ENCODE data around the gene KCNQ1.

KCNQ1 gene

GRCh38 chr11:2819316-2819715 lies 374.5 kb downstream of the KCNQ1 start:
- Histone ChIP-seq H3K27ac (ENCODE audit: low read depth, low read length) (no peak overlapping the region), H3K9ac (ENCODE audit: low read length) (no peak overlapping the region), H3K36me3 (ENCODE audit: control insufficient read depth, insufficient read depth, low read length) (no peaks in the 10 kb centered on the region), H3K9me3 (ENCODE audit: control insufficient read depth, insufficient read depth, low read depth, low read length) (peaks cover 59% of the 10 kb centered on the region), H3K27me3 (ENCODE audit: control insufficient read depth, insufficient read depth, low read length) (peaks cover 32% of the 10 kb centered on the region), H3K4me3 (ENCODE audit: low read depth, low read length) (no peak overlapping the region), H3K4me1 (ENCODE audit: control insufficient read depth, insufficient read depth, low read length) (no peaks in the 10 kb centered on the region)

- Histone ChIP-seq H3K36me3 (ENCODE audit: control insufficient read depth, insufficient read depth, low read length) (no peaks in the 10 kb centered on the region), H3K4me3 (ENCODE audit: low read depth, low read length) (no peak overlapping the region), H3K4me1 (ENCODE audit: control insufficient read depth, insufficient read depth, low read length) (peaks cover 6% of the 10 kb centered on the region), H3K9me3 (ENCODE audit: control insufficient read depth, insufficient read depth, low read depth, low read length) (peaks cover 57% of the 10 kb centered on the region), H3K9ac (ENCODE audit: low read length) (no peak overlapping the region), H3K27me3 (ENCODE audit: control insufficient read depth, insufficient read depth, low read length) (peaks cover 27% of the 10 kb centered on the region), H3K27ac (ENCODE audit: low read depth, low read length) (no peak overlapping the region)
Observed at GRCh38 chr11:2820976-2821375, 376.2 kb downstream of the KCNQ1 start.

- Histone ChIP-seq H3K36me3 (ENCODE audit: control insufficient read depth, insufficient read depth, low read length) (no peaks in the 10 kb centered on the region), H3K27me3 (ENCODE audit: control insufficient read depth, insufficient read depth, low read length) (peaks cover 27% of the 10 kb centered on the region), H3K4me3 (ENCODE audit: low read depth, low read length) (no peak overlapping the region), H3K9me3 (ENCODE audit: control insufficient read depth, insufficient read depth, low read depth, low read length) (peaks cover 51% of the 10 kb centered on the region), H3K27ac (ENCODE audit: low read depth, low read length) (no peak overlapping the region), H3K9ac (ENCODE audit: low read length) (no peak overlapping the region), H3K4me1 (ENCODE audit: control insufficient read depth, insufficient read depth, low read length) (peaks cover 14% of the 10 kb centered on the region)
Observed at GRCh38 chr11:2821891-2822290, 377.1 kb downstream of the KCNQ1 start.

GRCh38 chr11:2824851-2825250 lies 380.0 kb downstream of the KCNQ1 start:
- H3K4me3 ChIP-seq (ENCODE audit: low read depth, low read length) = no peak overlapping the region
- H3K4me1 ChIP-seq (ENCODE audit: control insufficient read depth, insufficient read depth, low read length) = peaks cover 16% of the 10 kb centered on the region
- peaks cover 36% of the 10 kb centered on the region for H3K27me3 ChIP-seq (ENCODE audit: control insufficient read depth, insufficient read depth, low read length)
- H3K9ac ChIP-seq (ENCODE audit: low read length) = no peak overlapping the region
- H3K27ac ChIP-seq (ENCODE audit: low read depth, low read length) = no peak overlapping the region
- peaks cover 56% of the 10 kb centered on the region for H3K9me3 ChIP-seq (ENCODE audit: control insufficient read depth, insufficient read depth, low read depth, low read length)
- H3K36me3 ChIP-seq (ENCODE audit: control insufficient read depth, insufficient read depth, low read length) = no peaks in the 10 kb centered on the region

GRCh38 chr11:2825261-2825888 lies 380.6 kb downstream of the KCNQ1 start:
- no peak overlapping the region for H3K27ac ChIP-seq (ENCODE audit: low read depth, low read length)

GRCh38 chr11:2825889-2826678 lies 381.3 kb downstream of the KCNQ1 start:
- Histone ChIP-seq H3K36me3 (ENCODE audit: control insufficient read depth, insufficient read depth, low read length) (no peaks in the 10 kb centered on the region), H3K27me3 (ENCODE audit: control insufficient read depth, insufficient read depth, low read length) (peaks cover 36% of the 10 kb centered on the region), H3K9ac (ENCODE audit: low read length) (no peak overlapping the region), H3K4me1 (ENCODE audit: control insufficient read depth, insufficient read depth, low read length) (peaks cover 16% of the 10 kb centered on the region), H3K27ac (ENCODE audit: low read depth, low read length) (no peak overlapping the region), H3K9me3 (ENCODE audit: control insufficient read depth, insufficient read depth, low read depth, low read length) (peaks cover 50% of the 10 kb centered on the region), H3K4me3 (ENCODE audit: low read depth, low read length) (no peak overlapping the region)

More at GRCh38 chr11:2825261-2825888, 380.6 kb downstream of the KCNQ1 start:
- H3K9ac ChIP-seq (ENCODE audit: low read length) = no peak overlapping the region
- peaks cover 16% of the 10 kb centered on the region for H3K4me1 ChIP-seq (ENCODE audit: control insufficient read depth, insufficient read depth, low read length)
- H3K27me3 ChIP-seq (ENCODE audit: control insufficient read depth, insufficient read depth, low read length) = peaks cover 36% of the 10 kb centered on the region
- peaks cover 57% of the 10 kb centered on the region for H3K9me3 ChIP-seq (ENCODE audit: control insufficient read depth, insufficient read depth, low read depth, low read length)
- H3K4me3 ChIP-seq (ENCODE audit: low read depth, low read length) = no peak overlapping the region
- no peaks in the 10 kb centered on the region for H3K36me3 ChIP-seq (ENCODE audit: control insufficient read depth, insufficient read depth, low read length)

- Histone ChIP-seq H3K27ac (ENCODE audit: low read depth, low read length) (no peak overlapping the region), H3K36me3 (ENCODE audit: control insufficient read depth, insufficient read depth, low read length) (no peaks in the 10 kb centered on the region), H3K4me3 (ENCODE audit: low read depth, low read length) (no peak overlapping the region), H3K9me3 (ENCODE audit: control insufficient read depth, insufficient read depth, low read depth, low read length) (peaks cover 45% of the 10 kb centered on the region), H3K4me1 (ENCODE audit: control insufficient read depth, insufficient read depth, low read length) (peaks cover 16% of the 10 kb centered on the region), H3K9ac (ENCODE audit: low read length) (no peak overlapping the region), H3K27me3 (ENCODE audit: control insufficient read depth, insufficient read depth, low read length) (peaks cover 31% of the 10 kb centered on the region)
Observed at GRCh38 chr11:2826679-2827056, 381.9 kb downstream of the KCNQ1 start.

GRCh38 chr11:2827256-2827655 lies 382.4 kb downstream of the KCNQ1 start:
- H3K4me1 ChIP-seq (ENCODE audit: control insufficient read depth, insufficient read depth, low read length) = peaks cover 16% of the 10 kb centered on the region
- H3K36me3 ChIP-seq (ENCODE audit: control insufficient read depth, insufficient read depth, low read length) = no peaks in the 10 kb centered on the region
- H3K4me3 ChIP-seq (ENCODE audit: low read depth, low read length) = no peak overlapping the region
- H3K27me3 ChIP-seq (ENCODE audit: control insufficient read depth, insufficient read depth, low read length) = peaks cover 31% of the 10 kb centered on the region
- H3K9ac ChIP-seq (ENCODE audit: low read length) = no peak overlapping the region
- no peak overlapping the region for H3K27ac ChIP-seq (ENCODE audit: low read depth, low read length)
- peaks cover 42% of the 10 kb centered on the region for H3K9me3 ChIP-seq (ENCODE audit: control insufficient read depth, insufficient read depth, low read depth, low read length)

- peaks cover 36% of the 10 kb centered on the region for H3K9me3 ChIP-seq (ENCODE audit: control insufficient read depth, insufficient read depth, low read depth, low read length)
- peaks cover 34% of the 10 kb centered on the region for H3K27me3 ChIP-seq (ENCODE audit: control insufficient read depth, insufficient read depth, low read length)
- no peak overlapping the region for H3K9ac ChIP-seq (ENCODE audit: low read length)
- no peak overlapping the region for H3K4me3 ChIP-seq (ENCODE audit: low read depth, low read length)
- no peaks in the 10 kb centered on the region for H3K36me3 ChIP-seq (ENCODE audit: control insufficient read depth, insufficient read depth, low read length)
- H3K27ac ChIP-seq (ENCODE audit: low read depth, low read length) = no peak overlapping the region
- peaks cover 16% of the 10 kb centered on the region for H3K4me1 ChIP-seq (ENCODE audit: control insufficient read depth, insufficient read depth, low read length)
Observed at GRCh38 chr11:2827792-2828191, 383.0 kb downstream of the KCNQ1 start.

GRCh38 chr11:2828585-2829330 lies 383.9 kb downstream of the KCNQ1 start:
- Histone ChIP-seq H3K4me1 (ENCODE audit: control insufficient read depth, insufficient read depth, low read length) (peaks cover 16% of the 10 kb centered on the region), H3K4me3 (ENCODE audit: low read depth, low read length) (no peak overlapping the region), H3K27me3 (ENCODE audit: control insufficient read depth, insufficient read depth, low read length) (peaks cover 35% of the 10 kb centered on the region), H3K27ac (ENCODE audit: low read depth, low read length) (no peak overlapping the region), H3K36me3 (ENCODE audit: control insufficient read depth, insufficient read depth, low read length) (no peaks in the 10 kb centered on the region), H3K9me3 (ENCODE audit: control insufficient read depth, insufficient read depth, low read depth, low read length) (peaks cover 26% of the 10 kb centered on the region), H3K9ac (ENCODE audit: low read length) (no peak overlapping the region)
